Caco-2 (cell line): ENCODE results near the gene DOLK. TPM values are rescaled to one million over a fixed set of nuclear protein-coding genes. Genes with fewer than 3 reads are reported as not detected.

ENCODE experiments used
- BruUV-seq: library from RNA; stranded (reverse); fragments of 400-500 nt; replicated peaks from 2 replicates; lab custom pipeline; 2021; lab: Mats Ljungman, UMichigan
- CTCF ChIA-PET: fragments of 300-600 bp; sonication (Branson Sonifier 250); formaldehyde crosslinking; loops from one replicate; lab custom pipeline; 2022; ENCODE audit warnings: antibody characterized with exemption; lab: Charles Lee
- POLR2A ChIA-PET: fragments of 300-600 bp; sonication (Branson Sonifier 250); formaldehyde crosslinking; loops from one replicate; lab custom pipeline; 2022; ENCODE audit warnings: antibody characterized with exemption; lab: Charles Lee
- DNase-seq, 2 experiments: peaks; one replicate each; pipeline versions ENCODE4 v3.0.0 to v3.0.0-alpha.2; 2020 to 2022
- H3K27me3 ChIP-seq: replicated peaks from 2 replicates; pipeline ENCODE4 v1.6.0; 2011; ENCODE audit warnings: low read length; ENCODE audit not compliant: control insufficient read depth, insufficient read depth
- H3K36me3 ChIP-seq: 2 replicates; pipeline ENCODE4 v1.5.1; 2011; ENCODE audit warnings: low read length; ENCODE audit not compliant: control insufficient read depth, insufficient read depth
- H3K4me1 ChIP-seq: fragments of 250-450 bp; sonication (Bioruptor Pico); 2 replicates; pipeline ENCODE4 v1.5.1; 2020; ENCODE audit warnings: mild to moderate bottlenecking
- H3K4me3 ChIP-seq: 2 replicates; pipeline ENCODE4 v1.5.1; 2011; ENCODE audit warnings: low read depth, mild to moderate bottlenecking, control low read depth, low read length
- H3K9me3 ChIP-seq: fragments of 250-450 bp; sonication (Bioruptor Pico); 2 replicates; pipeline ENCODE4 v1.5.1; 2020; ENCODE audit warnings: mild to moderate bottlenecking, moderate library complexity
- H3K27ac Mint-ChIP-seq: one replicate; pipeline ENCODE4 v1.8.0; 2022; ENCODE audit warnings: mixed read lengths; ENCODE audit not compliant: unreplicated experiment
- H3K27me3 Mint-ChIP-seq: one replicate; pipeline ENCODE4 v1.8.0; 2022; ENCODE audit warnings: mixed read lengths; ENCODE audit not compliant: insufficient read depth, unreplicated experiment
- H3K36me3 Mint-ChIP-seq: one replicate; pipeline ENCODE4 v1.8.0; 2022; ENCODE audit warnings: mild to moderate bottlenecking, mixed read lengths; ENCODE audit not compliant: insufficient read depth, unreplicated experiment
- H3K4me1 Mint-ChIP-seq: one replicate; pipeline ENCODE4 v1.8.0; 2022; ENCODE audit warnings: low read depth, mixed read lengths; ENCODE audit not compliant: unreplicated experiment
- H3K4me3 Mint-ChIP-seq: one replicate; pipeline ENCODE4 v1.8.0; 2022; ENCODE audit warnings: mild to moderate bottlenecking, moderate library complexity, mixed read lengths; ENCODE audit not compliant: unreplicated experiment
- H3K9me3 Mint-ChIP-seq: one replicate; pipeline ENCODE4 v1.8.0; 2022; ENCODE audit warnings: mixed read lengths; ENCODE audit not compliant: unreplicated experiment
- intact Hi-C: fragments of 100-400 bp; cut with micrococcal nuclease; formaldehyde crosslinking; loops from one replicate; pipeline ENCODE4 v1.10.0; 2022; ENCODE audit not compliant: unreplicated experiment
- total RNA-seq: library from RNA; stranded (reverse); gene quantifications from 2 replicates; pipeline ENCODE4 v1.2.3, GENCODE V29; 2022
- TF ChIP-seq, protein P1 (sequence below), 2 experiments: fragments of 200-600 bp in 1 of 2; IDR thresholded peaks; 1 replicate in 1 of 2; 2 replicates in 1 of 2; pipeline versions ENCODE4 v1.5.1 to v1.8.0; 2011 to 2022; ENCODE audit warnings: antibody characterized with exemption in 1 of 2, control low read depth in 1 of 2, inconsistent platforms in 1 of 2, low read depth in 1 of 2, low read length in 1 of 2, mild to moderate bottlenecking in 1 of 2, moderate library complexity in 1 of 2; ENCODE audit not compliant: insufficient read depth in 1 of 2, severe bottlenecking in 1 of 2, unreplicated experiment in 1 of 2

DOLK gene
- total RNA-seq, 1 experiment from 2014 or later = 27.2 TPM

DNA sequence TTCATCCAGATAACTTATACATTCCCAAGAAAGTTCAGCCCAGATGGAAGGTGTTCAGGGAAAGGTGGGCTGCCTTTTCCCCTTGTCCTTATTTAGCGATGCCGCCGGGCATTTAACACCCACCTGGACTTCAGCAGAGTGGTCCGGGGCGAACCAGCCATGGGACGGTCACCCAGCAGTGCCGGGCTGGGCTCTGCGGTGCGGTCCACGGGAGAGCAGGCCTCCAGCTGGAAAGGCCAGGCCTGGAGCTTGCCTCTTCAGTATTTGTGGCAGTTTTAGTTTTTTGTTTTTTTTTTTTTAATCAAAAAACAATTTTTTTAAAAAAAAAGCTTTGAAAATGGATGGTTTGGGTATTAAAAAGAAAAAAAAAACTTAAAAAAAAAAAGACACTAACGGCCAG, 30.7 kb downstream of the DOLK start:
- H3K4me3 ChIP-seq = no peak overlapping the region
- no peak for DNase-seq
- no peaks in the 10 kb centered on the region; the same call in 1 of the 2 replicates for H3K36me3 ChIP-seq
- no peaks in the 10 kb centered on the region for H3K9me3 ChIP-seq
- POLR2A ChIA-PET = no interaction called here
- TF ChIP-seq, protein P1, sequence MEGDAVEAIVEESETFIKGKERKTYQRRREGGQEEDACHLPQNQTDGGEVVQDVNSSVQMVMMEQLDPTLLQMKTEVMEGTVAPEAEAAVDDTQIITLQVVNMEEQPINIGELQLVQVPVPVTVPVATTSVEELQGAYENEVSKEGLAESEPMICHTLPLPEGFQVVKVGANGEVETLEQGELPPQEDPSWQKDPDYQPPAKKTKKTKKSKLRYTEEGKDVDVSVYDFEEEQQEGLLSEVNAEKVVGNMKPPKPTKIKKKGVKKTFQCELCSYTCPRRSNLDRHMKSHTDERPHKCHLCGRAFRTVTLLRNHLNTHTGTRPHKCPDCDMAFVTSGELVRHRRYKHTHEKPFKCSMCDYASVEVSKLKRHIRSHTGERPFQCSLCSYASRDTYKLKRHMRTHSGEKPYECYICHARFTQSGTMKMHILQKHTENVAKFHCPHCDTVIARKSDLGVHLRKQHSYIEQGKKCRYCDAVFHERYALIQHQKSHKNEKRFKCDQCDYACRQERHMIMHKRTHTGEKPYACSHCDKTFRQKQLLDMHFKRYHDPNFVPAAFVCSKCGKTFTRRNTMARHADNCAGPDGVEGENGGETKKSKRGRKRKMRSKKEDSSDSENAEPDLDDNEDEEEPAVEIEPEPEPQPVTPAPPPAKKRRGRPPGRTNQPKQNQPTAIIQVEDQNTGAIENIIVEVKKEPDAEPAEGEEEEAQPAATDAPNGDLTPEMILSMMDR (IDR thresholded peaks at IDR 0.05; ENCODE audit: insufficient read depth in 1 of 2, low read depth in 1 of 2, low read length in 1 of 2, severe bottlenecking in 1 of 2, unreplicated experiment in 1 of 2) = no peak
- intact Hi-C loops = no loop called here
- CTCF ChIA-PET = no interaction called here
- Mint-ChIP-seq H3K27ac (no peak overlapping the region), H3K36me3 (peaks cover 42% of the 10 kb centered on the region), H3K4me1 (peaks cover 20% of the 10 kb centered on the region), H3K9me3 (no peaks in the 10 kb centered on the region), H3K27me3 (no peaks in the 10 kb centered on the region), H3K4me3 (no peak overlapping the region)
- no peaks in the 10 kb centered on the region for H3K27me3 ChIP-seq
- BruUV-seq = no TSS peak
- H3K4me1 ChIP-seq = peaks cover 12% of the 10 kb centered on the region

DNA sequence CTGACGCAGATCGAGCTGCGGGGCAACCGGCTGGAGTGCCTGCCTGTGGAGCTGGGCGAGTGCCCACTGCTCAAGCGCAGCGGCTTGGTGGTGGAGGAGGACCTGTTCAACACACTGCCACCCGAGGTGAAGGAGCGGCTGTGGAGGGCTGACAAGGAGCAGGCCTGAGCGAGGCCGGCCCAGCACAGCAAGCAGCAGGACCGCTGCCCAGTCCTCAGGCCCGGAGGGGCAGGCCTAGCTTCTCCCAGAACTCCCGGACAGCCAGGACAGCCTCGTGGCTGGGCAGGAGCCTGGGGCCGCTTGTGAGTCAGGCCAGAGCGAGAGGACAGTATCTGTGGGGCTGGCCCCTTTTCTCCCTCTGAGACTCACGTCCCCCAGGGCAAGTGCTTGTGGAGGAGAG, 31.2 kb downstream of the DOLK start:
- Mint-ChIP-seq H3K4me1 (peaks cover 23% of the 10 kb centered on the region), H3K9me3 (no peaks in the 10 kb centered on the region), H3K36me3 (peaks cover 44% of the 10 kb centered on the region), H3K27me3 (no peaks in the 10 kb centered on the region), H3K27ac (no peak overlapping the region), H3K4me3 (no peak overlapping the region)
- Histone ChIP-seq H3K4me3 (no peak overlapping the region), H3K27me3 (no peaks in the 10 kb centered on the region), H3K36me3 (no peaks in the 10 kb centered on the region; the same call in 1 of the 2 replicates), H3K4me1 (peaks cover 18% of the 10 kb centered on the region), H3K9me3 (no peaks in the 10 kb centered on the region)
- no peak for DNase-seq
- no TSS peak for BruUV-seq
- POLR2A ChIA-PET = interaction anchor here (0.5 kb wide), 1 partner anchor 33 kb away, joined by 6 read pairs; no protein-coding TSS in a partner anchor
- intact Hi-C loops = no loop called here
- TF ChIP-seq, protein P1 (IDR thresholded peaks at IDR 0.05; ENCODE audit: insufficient read depth in 1 of 2, low read depth in 1 of 2, low read length in 1 of 2, severe bottlenecking in 1 of 2, unreplicated experiment in 1 of 2) = no peak
- CTCF ChIA-PET = no interaction called here

DNA sequence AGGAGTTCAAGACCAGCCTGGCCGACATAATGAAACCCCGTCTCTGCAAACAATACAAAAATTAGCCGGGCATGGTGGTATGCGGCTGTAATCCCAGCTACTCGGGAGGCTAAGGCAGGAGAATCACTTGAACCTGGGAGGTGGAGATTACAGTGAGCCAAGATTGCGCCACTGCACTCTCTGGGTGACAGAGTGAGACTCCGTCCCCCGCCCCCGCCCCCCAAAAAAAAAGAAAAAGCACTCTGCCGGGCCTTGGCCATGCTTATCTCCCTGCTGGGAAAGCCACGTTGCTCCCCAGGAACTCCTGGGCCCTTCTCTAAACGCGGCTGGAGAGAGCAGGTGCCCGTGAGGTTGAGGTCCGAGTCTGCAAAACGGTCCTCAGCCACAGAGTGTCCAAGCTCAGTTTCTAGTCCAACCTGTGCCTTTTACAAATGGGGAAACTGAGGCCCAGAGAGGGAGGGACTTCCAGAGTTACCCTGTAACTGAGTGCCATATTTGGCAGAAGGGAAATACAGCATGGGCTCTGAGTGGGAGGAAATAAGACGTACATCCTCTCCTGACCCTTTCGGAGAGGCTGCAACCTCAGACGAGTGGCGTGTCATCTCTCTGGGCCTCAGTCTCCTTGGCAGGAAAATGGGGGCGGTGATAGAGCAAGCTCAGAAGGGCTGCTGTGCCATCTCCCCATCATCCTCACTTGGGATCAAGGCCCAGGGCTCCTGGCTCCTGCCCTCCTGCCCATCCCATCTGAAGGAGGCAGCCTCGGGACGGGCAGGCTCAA, 33.2 kb downstream of the DOLK start:
- Mint-ChIP-seq H3K27ac (no peak overlapping the region), H3K36me3 (peaks cover 57% of the 10 kb centered on the region), H3K27me3 (no peaks in the 10 kb centered on the region), H3K9me3 (no peaks in the 10 kb centered on the region), H3K4me3 (no peak overlapping the region), H3K4me1 (peaks cover 27% of the 10 kb centered on the region)
- Histone ChIP-seq H3K4me3 (no peak overlapping the region), H3K27me3 (no peaks in the 10 kb centered on the region), H3K9me3 (no peaks in the 10 kb centered on the region), H3K4me1 (peaks cover 19% of the 10 kb centered on the region), H3K36me3 (no peaks in the 10 kb centered on the region; the same call in 1 of the 2 replicates)
- no TSS peak for BruUV-seq
- TF ChIP-seq, protein P1 (IDR thresholded peaks at IDR 0.05; ENCODE audit: insufficient read depth in 1 of 2, low read depth in 1 of 2, low read length in 1 of 2, severe bottlenecking in 1 of 2, unreplicated experiment in 1 of 2) = no peak
- ChIA-PET POLR2A (no interaction called here), CTCF (no interaction called here)
- no peak for DNase-seq
- intact Hi-C loops = no loop called here
